Inflammatory macrophage (primary cell): ENCODE measurements around the gene MED17.
"Not testable (repeated sequence)": the region's sequence is repeated elsewhere in the genome, so short reads cannot be mapped to it uniquely, and the experiment has no call there.

ENCODE experiments used
- DNase-seq, 2 donors: peaks; one replicate each; pipeline ENCODE4 v3.0.0-alpha.2; 2020 to 2022
- total RNA-seq, 18 experiments: gene quantifications; one replicate each; lab custom pipeline; 2026; ENCODE audit warnings: mixed read lengths in 6 of 18, inconsistent platforms in 2 of 18; lab: John Stamatoyannopoulos, UW

The MED17 gene
- total RNA-seq = 5.3 to 14.2 (median 9.1) reads per million in 18 experiments

GRCh38 chr11:93784145-93784934 lies at the start of gene MED17:
Gene MED17, plus strand, starts transcription at chr11:93784282. Its CDS starts 232 bp downstream, at chr11:93784514.
- peak; percentile 93 for DNase-seq

GRCh38 chr11:93734427-93735222 lies 49.5 kb upstream of the MED17 start:
- DNase-seq = no peak

- DNase-seq = no peak
Observed at GRCh38 chr11:93735627-93736026, 48.5 kb upstream of the MED17 start.

GRCh38 chr11:93736129-93736528 lies 48.0 kb upstream of the MED17 start:
- no peak for DNase-seq

GRCh38 chr11:93737904-93738612 lies 46.0 kb upstream of the MED17 start:
- DNase-seq = no peak

- no peak for DNase-seq
Observed at GRCh38 chr11:93738647-93739081, 45.4 kb upstream of the MED17 start.

- no peak for DNase-seq
Observed at GRCh38 chr11:93740031-93740729, 43.9 kb upstream of the MED17 start.

- DNase-seq = peak; percentile 82 to 87
Observed at GRCh38 chr11:93740730-93741093, 43.4 kb upstream of the MED17 start.

- peak; percentile 99 for DNase-seq
Observed at GRCh38 chr11:93741094-93741881, 42.8 kb upstream of the MED17 start, which contains the start of the genes C11orf54 and TAF1D. Gene C11orf54, plus strand, starts transcription at chr11:93741672. Its CDS starts 5,722 bp downstream, at chr11:93747394. Gene TAF1D, minus strand, starts transcription at chr11:93741495. Its CDS starts 2,191 bp downstream, at chr11:93739304.

GRCh38 chr11:93741882-93742226 lies 42.2 kb upstream of the MED17 start:
- peak; percentile 64 to 73 for DNase-seq

- DNase-seq = no peak
Observed at GRCh38 chr11:93743291-93743690, 40.8 kb upstream of the MED17 start.

- DNase-seq = no peak
Observed at GRCh38 chr11:93744669-93745004, 39.4 kb upstream of the MED17 start.

- DNase-seq = not testable (repeated sequence)
Observed at GRCh38 chr11:93745005-93745755, 38.9 kb upstream of the MED17 start.

GRCh38 chr11:93746101-93746500 lies 38.0 kb upstream of the MED17 start:
- DNase-seq = no peak

GRCh38 chr11:93747122-93747521 lies 37.0 kb upstream of the MED17 start:
- DNase-seq = no peak

GRCh38 chr11:93751001-93751400 lies 33.1 kb upstream of the MED17 start:
- no peak for DNase-seq

GRCh38 chr11:93753241-93753640 lies 30.8 kb upstream of the MED17 start:
- no peak for DNase-seq

GRCh38 chr11:93756748-93757147 lies 27.3 kb upstream of the MED17 start:
- DNase-seq = no peak

GRCh38 chr11:93757301-93757700 lies 26.8 kb upstream of the MED17 start:
- DNase-seq = no peak

- no peak for DNase-seq
Observed at GRCh38 chr11:93757924-93758865, 25.9 kb upstream of the MED17 start.
